GM20431 (cell line): Measurements from ENCODE around the gene ATXN10.

Experiments used
- in situ Hi-C: fragments of 300-500 bp; cut with MseI, MboI; formaldehyde crosslinking; loops from one replicate; pipeline ENCODE4 v1.15.0; 2020; ENCODE audit warnings: low sequenced_read_pairs; ENCODE audit not compliant: unreplicated experiment

Gene ATXN10

DNA sequence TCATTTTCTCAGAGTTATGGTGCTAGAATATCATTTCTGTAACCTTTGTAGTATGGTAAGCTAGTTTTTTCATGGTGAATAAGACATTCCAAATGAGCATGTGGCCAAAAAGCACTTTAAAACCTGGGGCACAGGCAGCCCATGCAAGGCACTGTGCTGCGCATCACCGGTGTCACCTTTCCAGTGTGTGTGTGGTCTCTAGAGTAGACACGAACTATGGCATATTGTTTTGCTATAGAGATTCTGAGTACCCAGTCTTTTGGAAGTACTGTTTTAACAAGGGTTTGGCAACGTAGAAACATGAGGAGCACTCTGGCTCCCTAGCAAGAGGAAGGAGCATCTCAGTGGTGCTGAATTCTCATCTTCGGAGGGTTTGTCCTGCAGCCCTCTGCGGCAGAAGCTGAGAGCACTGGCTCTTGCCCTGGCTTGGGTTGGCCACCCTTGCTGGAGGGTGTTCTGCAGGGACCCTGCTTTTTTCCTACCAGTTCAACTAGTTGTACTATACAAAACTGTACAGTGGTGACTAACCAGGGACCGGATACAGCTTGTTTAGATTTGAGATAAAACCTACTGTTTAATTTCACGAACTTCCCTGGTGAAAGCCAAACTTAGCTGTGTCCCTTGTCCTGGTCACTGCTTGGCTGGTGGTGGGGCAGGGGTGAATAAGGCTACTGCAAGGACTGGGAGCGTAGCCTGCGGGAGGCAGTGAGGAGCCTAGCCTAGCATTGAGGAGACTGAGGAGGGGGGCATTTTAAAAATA, 135.7 kb downstream of the ATXN10 start:
- in situ Hi-C loops: no loop called here

DNA sequence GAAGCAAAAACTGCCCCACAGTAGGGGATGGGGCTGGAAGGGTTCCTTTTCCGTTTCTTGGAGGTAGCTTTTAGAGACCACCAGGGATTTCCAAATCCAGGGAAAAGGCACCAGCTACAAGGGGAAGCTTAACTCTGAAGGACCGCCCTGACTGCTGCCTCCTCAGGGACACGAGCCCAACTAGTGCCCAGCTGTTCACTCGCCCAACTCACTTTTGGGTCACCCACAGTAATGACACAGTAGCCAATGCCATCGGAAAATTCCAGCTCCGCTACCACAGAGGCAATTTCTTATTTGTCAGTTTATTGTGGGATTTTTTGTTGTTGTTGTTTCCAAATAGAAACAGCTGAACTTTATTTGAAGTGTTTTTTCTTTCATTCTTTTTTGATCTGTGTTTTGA, 141.3 kb downstream of the ATXN10 start:
- in situ Hi-C loops: no loop called here

GRCh38 chr22:45814198-45814597, 142.6 kb downstream of the ATXN10 start:
- in situ Hi-C loops: no loop called here

- in situ Hi-C loops: no loop called here
Observed at GRCh38 chr22:45816776-45817175, 145.1 kb downstream of the ATXN10 start.

- in situ Hi-C loops: no loop called here
Observed at GRCh38 chr22:45817745-45818423, 146.2 kb downstream of the ATXN10 start.

DNA sequence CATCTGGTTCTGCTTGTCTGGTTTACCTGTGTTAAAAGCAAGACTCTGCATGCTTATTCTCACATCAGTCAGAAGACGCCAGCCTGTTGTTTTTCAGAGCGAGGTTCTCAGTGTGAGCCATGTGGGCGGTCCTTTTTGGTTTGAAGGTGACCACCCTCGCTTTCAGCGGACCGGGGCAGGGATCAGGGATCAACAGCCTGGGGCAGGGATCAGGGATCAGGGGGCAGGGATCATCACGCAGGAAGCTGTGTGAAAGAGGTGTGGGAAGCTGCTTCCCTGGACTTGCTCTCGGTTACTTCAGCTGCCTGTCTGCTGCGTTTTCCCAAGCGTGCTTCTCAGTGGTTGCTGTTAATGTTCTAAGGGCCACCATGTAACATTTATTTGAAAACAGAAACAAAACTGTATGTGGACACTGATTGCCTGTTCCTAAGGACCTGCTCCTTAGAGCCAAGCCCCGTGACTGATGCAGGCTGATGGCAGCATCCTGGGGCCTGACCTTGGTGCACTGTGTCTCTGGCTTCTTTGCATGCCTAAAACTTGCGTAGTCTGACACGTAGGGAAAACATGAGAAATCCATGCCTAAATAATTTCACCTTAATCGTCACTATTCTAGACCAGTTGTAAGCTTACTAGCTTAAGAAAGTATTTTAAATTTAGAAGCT, 146.9 kb downstream of the ATXN10 start:
- in situ Hi-C loops: no loop called here

DNA sequence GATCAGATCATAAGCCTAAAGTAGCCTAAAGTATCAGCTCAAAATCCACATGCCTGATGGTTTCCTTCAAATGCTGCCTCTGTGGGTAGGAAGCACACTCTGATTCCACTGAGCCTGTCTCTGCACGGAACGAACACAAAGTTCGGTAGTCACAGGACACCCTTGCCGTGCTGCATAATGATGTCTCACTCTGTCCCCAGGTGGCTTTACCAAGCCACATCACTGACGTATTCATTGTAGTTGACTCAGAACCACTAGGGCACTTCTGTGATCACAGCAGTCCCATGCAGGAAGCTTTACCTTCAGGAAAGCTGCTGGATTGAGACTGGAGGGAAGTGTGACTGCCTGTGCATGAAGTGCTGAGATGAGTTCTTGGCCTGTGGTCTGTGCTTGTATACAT, 147.7 kb downstream of the ATXN10 start:
- in situ Hi-C loops: no loop called here

- in situ Hi-C loops: no loop called here
Observed at GRCh38 chr22:45823336-45823735, 151.7 kb downstream of the ATXN10 start.

GRCh38 chr22:45826520-45826919, 154.9 kb downstream of the ATXN10 start:
- in situ Hi-C loops: no loop called here

DNA sequence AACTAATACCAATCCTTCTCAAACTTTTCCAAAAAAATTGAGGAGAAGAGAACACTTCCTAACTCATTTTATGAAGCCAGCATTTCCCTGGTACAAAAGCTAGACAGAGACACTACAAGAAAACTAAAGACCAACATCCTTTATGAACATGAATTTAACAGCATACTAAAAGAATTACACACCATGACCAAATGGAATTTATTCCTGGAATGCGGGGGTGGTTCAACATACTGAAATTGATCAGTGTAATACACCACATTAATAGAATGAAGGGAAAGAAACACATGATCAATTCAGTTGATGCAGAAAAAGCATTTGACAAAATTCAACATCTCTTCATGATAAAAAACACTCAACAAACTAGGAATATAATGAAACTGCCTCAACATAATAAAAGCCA, 157.2 kb downstream of the ATXN10 start:
- in situ Hi-C loops: no loop called here

DNA sequence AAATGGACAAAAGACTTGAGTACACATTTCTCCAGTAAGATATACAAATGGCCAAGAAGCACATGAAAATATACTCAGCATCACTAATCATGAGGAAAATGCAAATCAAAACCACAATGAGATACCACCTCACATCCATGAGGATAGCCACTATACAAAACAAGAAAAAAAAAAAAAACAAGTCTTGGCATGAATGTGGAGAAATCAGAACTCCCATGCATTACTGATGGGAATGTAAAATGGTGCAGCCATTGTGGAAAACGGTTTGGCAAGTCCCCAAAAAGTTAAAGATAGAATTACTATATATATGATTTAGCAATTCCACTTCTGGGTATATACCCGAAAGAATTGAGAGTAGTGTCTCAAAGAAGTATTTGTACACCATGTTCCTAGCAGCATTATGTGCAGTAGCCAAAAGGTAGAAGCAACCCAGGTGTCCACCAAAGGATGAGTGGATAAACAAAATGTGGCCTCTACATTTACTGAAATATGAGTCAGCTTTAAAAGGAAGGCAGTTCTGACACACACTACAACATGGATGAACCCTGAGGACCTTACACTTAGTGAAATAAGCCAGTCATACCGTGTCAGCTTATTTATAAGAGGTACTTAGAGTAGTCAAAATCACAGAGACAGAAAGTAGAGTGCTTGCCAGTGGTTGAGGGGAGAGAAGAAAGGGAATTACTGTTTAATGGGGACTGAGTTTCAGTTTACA, 159.1 kb downstream of the ATXN10 start:
- in situ Hi-C loops: no loop called here

GRCh38 chr22:45831394-45831793, 159.8 kb downstream of the ATXN10 start:
- in situ Hi-C loops: no loop called here

- in situ Hi-C loops: no loop called here
Observed at GRCh38 chr22:45832180-45832579, 160.5 kb downstream of the ATXN10 start.

- in situ Hi-C loops: no loop called here
Observed at GRCh38 chr22:45832959-45833580, 161.4 kb downstream of the ATXN10 start.

GRCh38 chr22:45833613-45834012, 162.0 kb downstream of the ATXN10 start:
- in situ Hi-C loops: no loop called here

GRCh38 chr22:45834241-45834640, 162.6 kb downstream of the ATXN10 start:
- in situ Hi-C loops: no loop called here

DNA sequence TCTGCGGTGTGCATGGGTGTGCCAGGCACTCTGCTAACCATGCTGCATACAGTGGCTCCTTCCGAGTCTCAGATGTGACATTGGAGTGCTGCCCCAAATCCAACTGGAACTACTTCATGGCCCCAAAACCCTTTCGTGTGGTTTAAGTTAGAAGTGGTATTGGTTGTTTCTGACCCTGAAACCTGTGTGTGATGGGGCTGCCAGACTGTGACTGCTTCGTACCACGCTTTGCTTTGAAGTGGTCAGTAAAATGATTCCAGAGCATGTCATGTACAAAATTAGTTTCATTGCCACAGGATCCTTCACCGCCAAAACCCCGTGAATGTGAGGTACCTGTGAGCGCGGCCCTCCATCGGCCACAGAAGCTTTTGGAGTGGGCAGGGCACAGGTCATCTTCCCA, 163.2 kb downstream of the ATXN10 start:
- in situ Hi-C loops: no loop called here

- in situ Hi-C loops: no loop called here
Observed at GRCh38 chr22:45836418-45837169, 165.0 kb downstream of the ATXN10 start.

GRCh38 chr22:45837508-45837907, 165.9 kb downstream of the ATXN10 start:
- in situ Hi-C loops: no loop called here
